Measurements from ENCODE around the gene ADAMTS15.

DNA sequence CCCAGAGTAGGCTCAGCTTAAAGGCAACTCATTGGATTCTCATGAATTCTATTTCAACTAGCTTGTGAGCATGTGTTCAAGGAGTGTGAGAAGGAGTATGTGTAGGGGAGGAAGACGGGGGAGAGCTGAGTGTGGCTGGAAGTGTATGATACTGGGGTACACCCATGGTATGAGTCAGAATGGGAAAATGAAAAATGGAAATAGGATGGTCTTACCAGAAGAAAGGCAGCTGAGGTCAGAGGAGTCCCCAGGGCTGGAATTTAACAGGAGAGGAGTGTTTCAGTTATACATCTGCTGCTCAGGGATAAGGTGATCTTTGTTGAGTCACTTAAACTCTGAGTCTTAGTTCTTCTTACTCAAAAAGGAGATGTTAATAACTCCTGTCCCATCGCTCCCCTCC, 6.7 kb upstream of the ADAMTS15 start:
- TF ChIP-seq POLR2A (IDR thresholded peaks at IDR 0.05) (no peak), POLR2AphosphoS5 (IDR thresholded peaks at IDR 0.05) (no peak)
